Adipose tissue (tissue), 3 donors: ENCODE measurements around the gene LILRA6. TPM values are rescaled to one million over a fixed set of nuclear protein-coding genes. Genes with fewer than 3 reads are reported as not detected.
"Not testable (repeated sequence)": the region's sequence is repeated elsewhere in the genome, so short reads cannot be mapped to it uniquely, and the experiment has no call there.

Source experiments
- H3K27ac ChIP-seq: one replicate; pipeline ENCODE4 v1.5.1; 2013; ENCODE audit warnings: low read depth, low read length
- WGBS, 3 donors: extraction: QIAGEN DNeasy Blood & Tissue Kit; methylation state at CpG; one replicate each; pipeline ENCODE4 v1.1.7; 2013; 5-methylcytosine and 5-hydroxymethylcytosine counted together
- polyA plus RNA-seq, 3 donors: library from polyadenylated mRNA; stranded (reverse); fragments of 200-250 nt; gene quantifications; one replicate each; pipeline ENCODE4 v1.2.3, GENCODE V29; 2013
- donor health status: healthy with polysubstance abuse.
- donor health status: Bipolar disorder and iron deficiency.
- donor health status: healthy.

Gene LILRA6
- polyA plus RNA-seq, 3 donors = 0.72 to 10.1 (median 3.4) TPM

- WGBS, 3 donors = 39 to 51% (median 48%) methylated on average over 2 to 4 of the region's 4 CpGs
- H3K27ac ChIP-seq = not testable (repeated sequence)
Observed at GRCh38 chr19:54271587-54271986, 29.0 kb upstream of the LILRA6 start.

GRCh38 chr19:54271106-54271505 lies 28.5 kb upstream of the LILRA6 start:
- WGBS, 3 donors = 57 to 71% (median 65%) methylated on average over 8 of the region's 8 CpGs

GRCh38 chr19:54268936-54269335 lies 26.3 kb upstream of the LILRA6 start:
- 41 to 47% (median 46%) methylated on average over 2 of the region's 2 CpGs for WGBS, 3 donors
- no peak overlapping the region for H3K27ac ChIP-seq

More at GRCh38 chr19:54271106-54271505, 28.5 kb upstream of the LILRA6 start:
- H3K27ac ChIP-seq = no peak overlapping the region

GRCh38 chr19:54266133-54266532 lies 23.5 kb upstream of the LILRA6 start:
- 3 to 8% (median 7%) methylated on average over 6 of the region's 6 CpGs for WGBS, 3 donors
- no peak overlapping the region for H3K27ac ChIP-seq

GRCh38 chr19:54262470-54262869 lies 19.9 kb upstream of the LILRA6 start:
- WGBS, 3 donors = 71 to 93% (median 86%) methylated on average over 2 of the region's 2 CpGs
- H3K27ac ChIP-seq = no peak overlapping the region

- 69 to 80% (median 74%) methylated on average over 11 of the region's 11 CpGs for WGBS, 3 donors
- no peak overlapping the region for H3K27ac ChIP-seq
Observed at GRCh38 chr19:54262066-54262465, 19.5 kb upstream of the LILRA6 start.

- H3K27ac ChIP-seq = no peak within 1 kb of the TSS
- 58 to 69% (median 64%) methylated on average over 9 of the region's 9 CpGs for WGBS, 3 donors
Observed at GRCh38 chr19:54257116-54257480, 14.5 kb upstream of the LILRA6 start, which contains the start of gene LILRB5. LILRB5 (minus strand) TSS chr19:54257273; CDS start chr19:54257193, 80 bp downstream.

GRCh38 chr19:54256250-54257115 lies 13.9 kb upstream of the LILRA6 start:
- H3K27ac ChIP-seq = no peak overlapping the region
- WGBS, 3 donors = 64 to 70% (median 68%) methylated on average over 19 of the region's 19 CpGs

- 43 to 54% (median 47%) methylated on average over 23 to 26 of the region's 26 CpGs for WGBS, 3 donors
- H3K27ac ChIP-seq = no peak overlapping the region
Observed at GRCh38 chr19:54255105-54255775, 12.7 kb upstream of the LILRA6 start.

GRCh38 chr19:54254195-54254906 lies 11.8 kb upstream of the LILRA6 start:
- H3K27ac ChIP-seq = no peak overlapping the region
- 50 to 65% (median 57%) methylated on average over 17 of the region's 17 CpGs for WGBS, 3 donors

- H3K27ac ChIP-seq = no peak overlapping the region
- 54 to 68% (median 68%) methylated on average over 23 of the region's 23 CpGs for WGBS, 3 donors
Observed at GRCh38 chr19:54253331-54254194, 11.0 kb upstream of the LILRA6 start.

- 69 to 85% (median 79%) methylated on average over 11 of the region's 11 CpGs for WGBS, 3 donors
- H3K27ac ChIP-seq = no peak overlapping the region
Observed at GRCh38 chr19:54252845-54253244, 10.3 kb upstream of the LILRA6 start.

GRCh38 chr19:54252243-54252642 lies 9.7 kb upstream of the LILRA6 start:
- 70 to 77% (median 75%) methylated on average over 9 of the region's 9 CpGs for WGBS, 3 donors
- no peak overlapping the region for H3K27ac ChIP-seq

- 43 to 60% (median 50%) methylated on average over 8 of the region's 8 CpGs for WGBS, 3 donors
- no peak overlapping the region for H3K27ac ChIP-seq
Observed at GRCh38 chr19:54248016-54248601, 5.5 kb upstream of the LILRA6 start.

GRCh38 chr19:54247106-54247930 lies 4.7 kb upstream of the LILRA6 start:
- no peak overlapping the region for H3K27ac ChIP-seq
- WGBS, 3 donors = 70 to 83% (median 79%) methylated on average over 20 of the region's 20 CpGs

GRCh38 chr19:54245936-54246335 lies 3.3 kb upstream of the LILRA6 start:
- WGBS, 3 donors = 55 to 70% (median 58%) methylated on average over 3 of the region's 3 CpGs
- H3K27ac ChIP-seq = no peak overlapping the region

GRCh38 chr19:54243809-54244208 lies 1.2 kb upstream of the LILRA6 start:
- WGBS, 3 donors = 43 to 44% methylated on average over 4 to 7 of the region's 8 CpGs; no CpG with 5 or more reads in 1 of the 3 donors
- H3K27ac ChIP-seq = not testable (repeated sequence)
